GM23338 (cell line): Measurements from ENCODE around the gene FUT7. TPM values are rescaled to one million over a fixed set of nuclear protein-coding genes. Genes with fewer than 3 reads are reported as not detected.

Experiments used
- ATAC-seq: fragments of 200-7000 bp; cut with Tn5 transposase; 3 replicates; pipeline ENCODE4 v1.9.1; 2020
- DNase-seq: peaks from one replicate; pipeline ENCODE4 v3.0.0-alpha.2; 2015; ENCODE audit warnings: low spot score
- H2AFZ ChIP-seq: fragments of 200-600 bp; sonication (generic); 2 replicates; pipeline ENCODE4 v1.8.0; 2016; ENCODE audit warnings: antibody characterized with exemption, mild to moderate bottlenecking, moderate library complexity
- H3F3A ChIP-seq: fragments of 200-600 bp; sonication (generic); replicated peaks from 2 replicates; pipeline ENCODE4 v1.8.0; 2017; ENCODE audit warnings: antibody characterized with exemption, mixed run types, low read depth
- H3K27ac ChIP-seq: fragments of 200-600 bp; sonication (generic); 2 replicates; pipeline ENCODE4 v1.6.1; 2016; ENCODE audit warnings: low read depth
- H3K27me3 ChIP-seq: fragments of 200-600 bp; sonication (generic); 2 replicates; pipeline ENCODE4 v1.8.0; 2016; ENCODE audit warnings: mild to moderate bottlenecking, mixed run types, moderate library complexity; ENCODE audit not compliant: insufficient read depth
- H3K36me3 ChIP-seq: fragments of 200-600 bp; sonication (generic); 2 replicates; pipeline ENCODE4 v1.8.0; 2016; ENCODE audit warnings: mild to moderate bottlenecking; ENCODE audit not compliant: insufficient read depth
- H3K4me1 ChIP-seq: fragments of 200-600 bp; sonication (generic); 2 replicates; pipeline ENCODE4 v1.8.0; 2016; ENCODE audit warnings: mild to moderate bottlenecking, moderate library complexity; ENCODE audit not compliant: insufficient read depth
- H3K4me2 ChIP-seq: fragments of 200-600 bp; sonication (generic); 2 replicates; pipeline ENCODE4 v1.7.1; 2017; ENCODE audit warnings: mixed run types
- H3K4me3 ChIP-seq: fragments of 200-600 bp; sonication (generic); 2 replicates; pipeline ENCODE4 v1.6.1; 2016; ENCODE audit warnings: mixed run types
- H3K79me2 ChIP-seq: fragments of 200-600 bp; sonication (generic); replicated peaks from 2 replicates; pipeline ENCODE4 v1.8.0; 2017; ENCODE audit warnings: mild to moderate bottlenecking; ENCODE audit not compliant: insufficient read depth
- H3K9me2 ChIP-seq: fragments of 200-600 bp; sonication (generic); 2 replicates; pipeline ENCODE4 v1.8.0; 2017; ENCODE audit not compliant: insufficient read depth
- H4K20me1 ChIP-seq: fragments of 200-600 bp; sonication (generic); replicated peaks from 2 replicates; pipeline ENCODE4 v1.8.0; 2017; ENCODE audit warnings: mild to moderate bottlenecking; ENCODE audit not compliant: insufficient read depth
- H3K27ac Mint-ChIP-seq: 2 replicates; pipeline ENCODE4 v1.8.0; 2020; ENCODE audit warnings: inconsistent platforms, mild to moderate bottlenecking, moderate library complexity, mixed read lengths
- H3K27me3 Mint-ChIP-seq: 3 replicates; pipeline ENCODE4 v1.8.0; 2022; ENCODE audit warnings: low read depth, mild to moderate bottlenecking, moderate library complexity, mixed read lengths, inconsistent platforms; ENCODE audit not compliant: insufficient read depth, poor library complexity
- H3K36me3 Mint-ChIP-seq: 3 replicates; pipeline ENCODE4 v1.8.0; 2021; ENCODE audit warnings: low read depth, mild to moderate bottlenecking, inconsistent platforms, moderate library complexity, mixed read lengths
- H3K4me1 Mint-ChIP-seq: 3 replicates; pipeline ENCODE4 v1.8.0; 2020; ENCODE audit warnings: mild to moderate bottlenecking, inconsistent platforms, mixed read lengths
- H3K4me3 Mint-ChIP-seq: 3 replicates; pipeline ENCODE4 v1.8.0; 2021; ENCODE audit warnings: moderate library complexity, mild to moderate bottlenecking, inconsistent platforms, mixed read lengths
- H3K9me3 Mint-ChIP-seq: 3 replicates; pipeline ENCODE4 v1.8.0; 2020; ENCODE audit warnings: moderate library complexity, mild to moderate bottlenecking, inconsistent platforms, mixed read lengths
- NANOG ChIP-seq: IDR thresholded peaks from 2 replicates; pipeline ENCODE4 v1.6.1; 2016; ENCODE audit warnings: antibody characterized with exemption, borderline replicate concordance
- STAT1 ChIP-seq: IDR thresholded peaks from one replicate; pipeline ENCODE4 v1.6.1; 2016; ENCODE audit warnings: antibody characterized with exemption; ENCODE audit not compliant: unreplicated experiment
- ZNF331 ChIP-seq: fragments of 250-450 bp; sonication (Bioruptor Pico); IDR thresholded peaks from 2 replicates; pipeline ENCODE4 v1.5.0; 2020; ENCODE audit warnings: low read depth, mild to moderate bottlenecking, moderate library complexity
- polyA plus RNA-seq: library from polyadenylated mRNA; unstranded; fragments of >200 nt; fragmentation: Nextera tagmentation; extraction: Ambion mirVana; gene quantifications from 2 replicates; pipeline ENCODE4 v1.2.1, GENCODE V29; 2016
- total RNA-seq: library from RNA; depleted of rRNA; stranded (reverse); fragments of >200 nt; shearing (Covaris generic); gene quantifications from 2 replicates; pipeline ENCODE4 v1.2.3, GENCODE V29; 2014
- TF ChIP-seq, protein P1 (sequence below), 2 experiments: fragments of 200-600 bp in 1 of 2; sonication (generic) in 1 of 2; conservative IDR thresholded peaks; 2 replicates each; pipeline versions ENCODE4 v1.5.1 to v1.6.1; 2016 to 2017; ENCODE audit warnings: antibody characterized with exemption in 2 of 2, low read depth in 2 of 2, mild to moderate bottlenecking in 2 of 2, moderate library complexity in 1 of 2
- TF ChIP-seq, protein P2 (sequence below): IDR thresholded peaks from one replicate; pipeline ENCODE4 v1.6.1; 2018; ENCODE audit warnings: antibody characterized with exemption; ENCODE audit not compliant: unreplicated experiment
- TF ChIP-seq, protein P3 (sequence below): fragments of 250-450 bp; sonication (Bioruptor Pico); IDR thresholded peaks from 2 replicates; pipeline ENCODE4 v1.5.0; 2020; ENCODE audit warnings: mild to moderate bottlenecking, moderate library complexity

Gene FUT7
- total and polyA plus RNA-seq, 2 experiments from 2014 or later = not detected

DNA sequence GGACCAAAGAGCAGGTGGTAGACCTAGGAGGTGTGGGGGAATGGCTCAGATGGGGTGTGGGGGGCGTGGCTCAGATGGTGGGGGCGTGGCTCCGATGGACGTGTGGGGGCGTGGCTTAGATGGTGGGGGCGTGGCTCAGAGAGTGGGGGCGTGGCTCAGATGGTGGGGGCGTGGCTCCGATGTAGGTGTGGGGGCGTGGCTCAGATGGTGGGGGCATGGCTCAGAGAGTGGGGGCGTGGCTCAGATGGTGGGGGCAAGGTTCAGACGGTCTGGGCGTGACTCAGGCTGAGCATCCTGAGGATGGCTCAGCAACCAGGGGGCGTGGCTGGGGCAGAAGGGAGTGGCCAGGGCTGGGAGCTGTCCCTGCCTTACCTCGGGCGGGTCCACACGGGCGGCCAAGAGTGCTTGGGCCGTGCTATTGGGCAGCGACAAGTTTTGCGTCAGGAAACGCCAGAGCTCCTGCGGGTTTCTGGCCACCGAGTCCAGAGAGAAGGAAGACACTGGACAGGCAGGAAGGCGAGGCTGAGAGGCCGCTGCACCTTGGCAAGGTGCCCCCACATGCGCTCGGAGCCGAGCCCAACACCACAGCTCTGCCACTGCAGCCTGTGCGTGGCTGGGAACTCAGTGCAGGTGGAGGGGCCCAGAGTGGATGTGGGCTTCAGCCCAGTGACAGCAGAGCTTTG, 9.8 kb downstream of the FUT7 start:
- Histone ChIP-seq H3K27me3 (peaks cover 6% of the 10 kb centered on the region), H3K79me2 (no peaks in the 10 kb centered on the region), H3F3A (0 out of 2 replicates have a peak, but pooled peaks cover 3% of the 10 kb centered on the region), H4K20me1 (no peaks in the 10 kb centered on the region), H3K4me2 (no peak overlapping the region), H3K36me3 (no peaks in the 10 kb centered on the region), H3K4me3 (no peak overlapping the region), H3K4me1 (peaks cover 4% of the 10 kb centered on the region; the same call in 1 of the 2 replicates), H3K27ac (no peak overlapping the region), H3K9me2 (no peaks in the 10 kb centered on the region), H2AFZ (no peak overlapping the region)
- TF ChIP-seq NANOG (no peak), STAT1 (peak; percentile 86)
- TF ChIP-seq, protein P1, sequence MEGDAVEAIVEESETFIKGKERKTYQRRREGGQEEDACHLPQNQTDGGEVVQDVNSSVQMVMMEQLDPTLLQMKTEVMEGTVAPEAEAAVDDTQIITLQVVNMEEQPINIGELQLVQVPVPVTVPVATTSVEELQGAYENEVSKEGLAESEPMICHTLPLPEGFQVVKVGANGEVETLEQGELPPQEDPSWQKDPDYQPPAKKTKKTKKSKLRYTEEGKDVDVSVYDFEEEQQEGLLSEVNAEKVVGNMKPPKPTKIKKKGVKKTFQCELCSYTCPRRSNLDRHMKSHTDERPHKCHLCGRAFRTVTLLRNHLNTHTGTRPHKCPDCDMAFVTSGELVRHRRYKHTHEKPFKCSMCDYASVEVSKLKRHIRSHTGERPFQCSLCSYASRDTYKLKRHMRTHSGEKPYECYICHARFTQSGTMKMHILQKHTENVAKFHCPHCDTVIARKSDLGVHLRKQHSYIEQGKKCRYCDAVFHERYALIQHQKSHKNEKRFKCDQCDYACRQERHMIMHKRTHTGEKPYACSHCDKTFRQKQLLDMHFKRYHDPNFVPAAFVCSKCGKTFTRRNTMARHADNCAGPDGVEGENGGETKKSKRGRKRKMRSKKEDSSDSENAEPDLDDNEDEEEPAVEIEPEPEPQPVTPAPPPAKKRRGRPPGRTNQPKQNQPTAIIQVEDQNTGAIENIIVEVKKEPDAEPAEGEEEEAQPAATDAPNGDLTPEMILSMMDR (conservative IDR thresholded peaks at IDR 0.05; ENCODE audit: low read depth in 2 of 2) = 0 out of 4 replicates have a peak, but pooled peaks of 1 of the 2 experiments have one; percentile 13
- TF ChIP-seq, protein P2, sequence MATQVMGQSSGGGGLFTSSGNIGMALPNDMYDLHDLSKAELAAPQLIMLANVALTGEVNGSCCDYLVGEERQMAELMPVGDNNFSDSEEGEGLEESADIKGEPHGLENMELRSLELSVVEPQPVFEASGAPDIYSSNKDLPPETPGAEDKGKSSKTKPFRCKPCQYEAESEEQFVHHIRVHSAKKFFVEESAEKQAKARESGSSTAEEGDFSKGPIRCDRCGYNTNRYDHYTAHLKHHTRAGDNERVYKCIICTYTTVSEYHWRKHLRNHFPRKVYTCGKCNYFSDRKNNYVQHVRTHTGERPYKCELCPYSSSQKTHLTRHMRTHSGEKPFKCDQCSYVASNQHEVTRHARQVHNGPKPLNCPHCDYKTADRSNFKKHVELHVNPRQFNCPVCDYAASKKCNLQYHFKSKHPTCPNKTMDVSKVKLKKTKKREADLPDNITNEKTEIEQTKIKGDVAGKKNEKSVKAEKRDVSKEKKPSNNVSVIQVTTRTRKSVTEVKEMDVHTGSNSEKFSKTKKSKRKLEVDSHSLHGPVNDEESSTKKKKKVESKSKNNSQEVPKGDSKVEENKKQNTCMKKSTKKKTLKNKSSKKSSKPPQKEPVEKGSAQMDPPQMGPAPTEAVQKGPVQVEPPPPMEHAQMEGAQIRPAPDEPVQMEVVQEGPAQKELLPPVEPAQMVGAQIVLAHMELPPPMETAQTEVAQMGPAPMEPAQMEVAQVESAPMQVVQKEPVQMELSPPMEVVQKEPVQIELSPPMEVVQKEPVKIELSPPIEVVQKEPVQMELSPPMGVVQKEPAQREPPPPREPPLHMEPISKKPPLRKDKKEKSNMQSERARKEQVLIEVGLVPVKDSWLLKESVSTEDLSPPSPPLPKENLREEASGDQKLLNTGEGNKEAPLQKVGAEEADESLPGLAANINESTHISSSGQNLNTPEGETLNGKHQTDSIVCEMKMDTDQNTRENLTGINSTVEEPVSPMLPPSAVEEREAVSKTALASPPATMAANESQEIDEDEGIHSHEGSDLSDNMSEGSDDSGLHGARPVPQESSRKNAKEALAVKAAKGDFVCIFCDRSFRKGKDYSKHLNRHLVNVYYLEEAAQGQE = peak; percentile 14
- Mint-ChIP-seq H3K4me3 (no peak overlapping the region; the same call in 2 of the 3 replicates), H3K4me1 (no peaks in the 10 kb centered on the region; the same call in 2 of the 3 replicates), H3K27me3 (peaks cover 15% of the 10 kb centered on the region), H3K36me3 (no peaks in the 10 kb centered on the region), H3K27ac (no peak overlapping the region), H3K9me3 (no peaks in the 10 kb centered on the region)
- DNase-seq = peak; percentile 98
- ATAC-seq = peak; percentile 90

DNA sequence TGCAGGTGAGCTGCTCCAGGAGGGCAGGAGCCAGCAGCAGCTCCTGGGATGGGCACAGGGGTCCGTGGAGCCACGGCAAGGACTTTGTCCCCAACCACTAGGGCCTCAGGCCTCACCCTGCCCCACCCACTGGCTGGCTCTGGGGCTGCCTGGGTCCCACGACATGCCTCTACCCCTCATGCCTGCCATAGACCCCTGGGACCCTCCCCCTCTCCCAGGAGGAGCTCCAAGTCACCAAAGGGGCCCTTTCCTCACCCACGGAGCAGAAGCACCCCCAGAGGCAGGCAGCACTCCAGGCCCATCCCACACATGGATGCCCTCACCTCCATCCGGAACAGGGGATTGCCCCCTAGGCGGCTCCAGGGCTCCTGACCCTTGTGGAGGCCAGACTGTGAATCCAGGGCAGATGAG, 10.3 kb downstream of the FUT7 start:
- Mint-ChIP-seq H3K27me3 (peaks cover 14% of the 10 kb centered on the region), H3K4me3 (no peak overlapping the region), H3K27ac (no peak overlapping the region), H3K9me3 (no peaks in the 10 kb centered on the region), H3K36me3 (0 out of 3 replicates have a peak, but pooled peaks cover 2% of the 10 kb centered on the region), H3K4me1 (no peaks in the 10 kb centered on the region; the same call in 2 of the 3 replicates)
- Histone ChIP-seq H3K4me1 (peaks cover 4% of the 10 kb centered on the region; the same call in 1 of the 2 replicates), H3K4me2 (no peak overlapping the region), H3K9me2 (no peaks in the 10 kb centered on the region), H3K36me3 (no peaks in the 10 kb centered on the region), H3K79me2 (no peaks in the 10 kb centered on the region), H3F3A (0 out of 2 replicates have a peak, but pooled peaks cover 3% of the 10 kb centered on the region), H2AFZ (no peak overlapping the region), H4K20me1 (no peaks in the 10 kb centered on the region), H3K27ac (no peak overlapping the region), H3K27me3 (peaks cover under 1% of the 10 kb centered on the region; the same call in 1 of the 2 replicates), H3K4me3 (no peak overlapping the region)
- no peak for ATAC-seq
- DNase-seq = no peak
- TF ChIP-seq, protein P3, sequence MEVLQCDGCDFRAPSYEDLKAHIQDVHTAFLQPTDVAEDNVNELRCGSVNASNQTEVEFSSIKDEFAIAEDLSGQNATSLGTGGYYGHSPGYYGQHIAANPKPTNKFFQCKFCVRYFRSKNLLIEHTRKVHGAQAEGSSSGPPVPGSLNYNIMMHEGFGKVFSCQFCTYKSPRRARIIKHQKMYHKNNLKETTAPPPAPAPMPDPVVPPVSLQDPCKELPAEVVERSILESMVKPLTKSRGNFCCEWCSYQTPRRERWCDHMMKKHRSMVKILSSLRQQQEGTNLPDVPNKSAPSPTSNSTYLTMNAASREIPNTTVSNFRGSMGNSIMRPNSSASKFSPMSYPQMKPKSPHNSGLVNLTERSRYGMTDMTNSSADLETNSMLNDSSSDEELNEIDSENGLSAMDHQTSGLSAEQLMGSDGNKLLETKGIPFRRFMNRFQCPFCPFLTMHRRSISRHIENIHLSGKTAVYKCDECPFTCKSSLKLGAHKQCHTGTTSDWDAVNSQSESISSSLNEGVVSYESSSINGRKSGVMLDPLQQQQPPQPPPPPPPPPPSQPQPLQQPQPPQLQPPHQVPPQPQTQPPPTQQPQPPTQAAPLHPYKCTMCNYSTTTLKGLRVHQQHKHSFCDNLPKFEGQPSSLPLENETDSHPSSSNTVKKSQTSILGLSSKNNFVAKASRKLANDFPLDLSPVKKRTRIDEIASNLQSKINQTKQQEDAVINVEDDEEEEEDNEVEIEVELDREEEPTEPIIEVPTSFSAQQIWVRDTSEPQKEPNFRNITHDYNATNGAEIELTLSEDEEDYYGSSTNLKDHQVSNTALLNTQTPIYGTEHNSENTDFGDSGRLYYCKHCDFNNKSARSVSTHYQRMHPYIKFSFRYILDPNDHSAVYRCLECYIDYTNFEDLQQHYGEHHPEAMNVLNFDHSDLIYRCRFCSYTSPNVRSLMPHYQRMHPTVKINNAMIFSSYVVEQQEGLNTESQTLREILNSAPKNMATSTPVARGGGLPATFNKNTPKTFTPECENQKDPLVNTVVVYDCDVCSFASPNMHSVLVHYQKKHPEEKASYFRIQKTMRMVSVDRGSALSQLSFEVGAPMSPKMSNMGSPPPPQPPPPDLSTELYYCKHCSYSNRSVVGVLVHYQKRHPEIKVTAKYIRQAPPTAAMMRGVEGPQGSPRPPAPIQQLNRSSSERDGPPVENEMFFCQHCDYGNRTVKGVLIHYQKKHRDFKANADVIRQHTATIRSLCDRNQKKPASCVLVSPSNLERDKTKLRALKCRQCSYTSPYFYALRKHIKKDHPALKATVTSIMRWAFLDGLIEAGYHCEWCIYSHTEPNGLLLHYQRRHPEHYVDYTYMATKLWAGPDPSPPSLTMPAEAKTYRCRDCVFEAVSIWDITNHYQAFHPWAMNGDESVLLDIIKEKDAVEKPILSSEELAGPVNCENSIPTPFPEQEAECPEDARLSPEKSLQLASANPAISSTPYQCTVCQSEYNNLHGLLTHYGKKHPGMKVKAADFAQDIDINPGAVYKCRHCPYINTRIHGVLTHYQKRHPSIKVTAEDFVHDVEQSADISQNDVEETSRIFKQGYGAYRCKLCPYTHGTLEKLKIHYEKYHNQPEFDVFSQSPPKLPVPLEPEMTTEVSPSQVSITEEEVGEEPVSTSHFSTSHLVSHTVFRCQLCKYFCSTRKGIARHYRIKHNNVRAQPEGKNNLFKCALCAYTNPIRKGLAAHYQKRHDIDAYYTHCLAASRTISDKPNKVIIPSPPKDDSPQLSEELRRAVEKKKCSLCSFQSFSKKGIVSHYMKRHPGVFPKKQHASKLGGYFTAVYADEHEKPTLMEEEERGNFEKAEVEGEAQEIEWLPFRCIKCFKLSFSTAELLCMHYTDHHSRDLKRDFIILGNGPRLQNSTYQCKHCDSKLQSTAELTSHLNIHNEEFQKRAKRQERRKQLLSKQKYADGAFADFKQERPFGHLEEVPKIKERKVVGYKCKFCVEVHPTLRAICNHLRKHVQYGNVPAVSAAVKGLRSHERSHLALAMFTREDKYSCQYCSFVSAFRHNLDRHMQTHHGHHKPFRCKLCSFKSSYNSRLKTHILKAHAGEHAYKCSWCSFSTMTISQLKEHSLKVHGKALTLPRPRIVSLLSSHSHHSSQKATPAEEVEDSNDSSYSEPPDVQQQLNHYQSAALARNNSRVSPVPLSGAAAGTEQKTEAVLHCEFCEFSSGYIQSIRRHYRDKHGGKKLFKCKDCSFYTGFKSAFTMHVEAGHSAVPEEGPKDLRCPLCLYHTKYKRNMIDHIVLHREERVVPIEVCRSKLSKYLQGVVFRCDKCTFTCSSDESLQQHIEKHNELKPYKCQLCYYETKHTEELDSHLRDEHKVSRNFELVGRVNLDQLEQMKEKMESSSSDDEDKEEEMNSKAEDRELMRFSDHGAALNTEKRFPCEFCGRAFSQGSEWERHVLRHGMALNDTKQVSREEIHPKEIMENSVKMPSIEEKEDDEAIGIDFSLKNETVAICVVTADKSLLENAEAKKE (CRISPR knock-in tag) = no peak
- TF ChIP-seq ZNF331 (no peak), NANOG (no peak)
